Measurements from ENCODE around the gene NIM1K.
"Not testable (repeated sequence)": the region's sequence is repeated elsewhere in the genome, so short reads cannot be mapped to it uniquely, and the experiment has no call there.

Gene NIM1K

DNA sequence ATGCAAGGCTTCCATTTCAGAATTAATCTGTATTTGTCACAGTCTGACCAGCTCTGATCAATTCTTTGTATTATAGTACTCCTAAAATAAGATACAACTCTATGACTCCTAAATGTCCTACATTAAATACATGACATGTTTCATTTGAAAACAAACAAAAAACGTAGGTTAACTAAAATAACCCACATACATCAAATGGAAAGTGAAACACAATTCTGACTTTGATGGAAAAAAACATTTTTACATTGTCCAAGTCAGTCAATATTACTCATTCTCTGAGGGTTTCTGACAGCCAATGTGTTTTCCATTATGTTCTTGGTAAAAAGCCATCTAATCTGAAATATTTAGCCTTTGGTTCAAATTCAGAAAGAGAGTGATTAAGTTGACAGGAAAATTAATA lies 112.5 kb downstream of the NIM1K start:
- in situ Hi-C loops (cut with HindIII; ENCODE audit: low pct_unique_long_range_greater_than_20kb, low sequenced_read_pairs) = no loop called here
- DNase-seq (ENCODE audit: low read depth in 1 of 2, low spot score in 1 of 2) = no peak
- TF ChIP-seq JUND (IDR thresholded peaks at IDR 0.05; ENCODE audit: low read depth) = no peak

DNA sequence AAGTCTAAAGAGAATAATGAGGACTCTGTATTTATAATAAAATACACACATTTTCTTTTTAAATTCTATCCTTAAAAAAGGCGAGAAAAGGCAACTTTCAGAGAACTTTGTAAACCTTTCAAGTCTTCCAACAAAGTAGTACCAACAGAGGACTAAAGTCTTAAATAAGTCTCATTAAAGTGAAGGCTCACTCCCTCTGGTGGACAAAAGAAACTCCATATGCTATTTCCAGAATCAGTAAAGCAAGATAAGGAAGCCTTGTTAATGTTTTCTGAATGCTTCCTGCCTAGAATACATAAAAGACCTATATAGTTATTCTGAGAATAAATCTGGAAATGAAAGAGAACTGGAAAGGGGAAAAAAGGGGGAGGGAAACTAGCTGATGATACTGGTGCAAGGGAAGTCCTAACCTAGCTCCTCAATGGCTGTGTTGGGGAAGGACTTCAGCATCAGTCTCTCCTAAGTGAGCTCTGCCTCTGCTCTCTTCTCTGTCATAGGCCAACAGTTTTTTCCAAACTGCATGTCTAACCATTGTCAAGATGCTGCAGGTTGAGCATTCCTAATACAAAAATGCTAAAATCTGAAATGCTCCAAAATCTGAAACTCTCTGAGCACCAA lies 114.0 kb downstream of the NIM1K start:
- DNase-seq (ENCODE audit: low read depth in 1 of 2, low spot score in 1 of 2) = peak in 1 of 2 experiments; percentile 82
- in situ Hi-C loops (cut with HindIII; ENCODE audit: low pct_unique_long_range_greater_than_20kb, low sequenced_read_pairs) = no loop called here
- TF ChIP-seq JUND (IDR thresholded peaks at IDR 0.05; ENCODE audit: low read depth) = no peak

DNA sequence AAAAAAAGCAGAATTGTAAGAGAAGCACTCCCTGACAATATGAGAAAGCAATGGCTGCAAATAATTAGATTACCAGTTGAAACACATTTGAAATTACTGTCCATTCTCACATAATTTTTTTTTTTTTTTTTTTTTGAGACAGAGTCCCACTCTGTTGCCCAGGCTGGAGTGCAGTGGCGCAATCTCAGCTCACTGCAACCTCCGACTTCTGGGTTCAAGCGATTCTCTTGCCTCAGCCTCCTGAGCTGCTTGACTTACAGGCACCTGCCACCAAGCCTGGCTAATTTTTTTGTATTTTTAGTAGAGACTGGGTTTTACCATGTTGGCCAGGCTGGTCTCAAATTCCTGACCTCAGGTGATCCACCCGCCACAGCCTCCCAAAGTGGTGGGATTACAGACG lies 114.9 kb downstream of the NIM1K start:
- in situ Hi-C loops (cut with HindIII; ENCODE audit: low pct_unique_long_range_greater_than_20kb, low sequenced_read_pairs); DNase-seq (ENCODE audit: low read depth in 1 of 2, low spot score in 1 of 2): not testable (repeated sequence)

DNA sequence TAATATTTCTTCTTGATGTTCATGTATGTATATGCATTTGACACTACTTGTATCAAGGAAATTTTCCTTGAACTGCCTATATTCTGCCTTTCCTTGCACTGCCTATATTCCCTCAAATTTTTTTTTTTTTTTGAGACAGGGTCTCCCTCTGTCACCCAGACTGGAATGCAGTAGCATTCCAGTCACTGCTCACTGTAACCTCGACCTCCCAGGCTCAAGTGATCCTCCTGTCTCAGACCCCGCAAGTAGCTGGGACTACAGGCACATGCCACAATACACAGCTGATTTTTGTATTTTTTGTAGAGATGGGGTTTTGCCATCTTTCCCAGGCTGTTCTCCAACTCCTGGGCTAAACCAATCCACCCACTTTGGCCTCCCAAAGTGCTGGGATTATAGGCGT lies 117.1 kb downstream of the NIM1K start:
- in situ Hi-C loops (cut with HindIII; ENCODE audit: low pct_unique_long_range_greater_than_20kb, low sequenced_read_pairs) = no loop called here
- no peak for TF ChIP-seq JUND (IDR thresholded peaks at IDR 0.05; ENCODE audit: low read depth)
- no peak for DNase-seq (ENCODE audit: low read depth in 1 of 2, low spot score in 1 of 2)

DNA sequence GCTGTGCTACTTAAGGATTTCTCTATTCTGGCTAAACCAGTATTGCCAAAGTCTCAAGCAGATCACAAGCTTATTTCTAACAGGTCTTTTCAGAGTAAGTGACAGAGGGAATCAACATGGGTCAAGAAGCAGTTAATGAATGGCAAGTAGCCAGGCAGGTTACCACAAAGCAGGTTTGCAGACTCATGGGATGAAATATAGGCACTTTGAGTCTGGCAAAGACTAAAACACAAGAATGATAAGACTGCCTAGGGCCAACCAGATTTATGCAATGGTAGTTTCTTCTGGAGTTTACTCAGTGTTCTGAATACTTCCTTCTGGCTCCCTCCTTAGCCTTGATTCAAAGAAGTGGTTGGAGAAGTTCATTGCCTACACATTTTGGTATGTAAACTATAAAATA lies 117.6 kb downstream of the NIM1K start:
- no peak; the same call in 1 of the 2 replicates for TF ChIP-seq JUND (IDR thresholded peaks at IDR 0.05; ENCODE audit: low read depth)
- in situ Hi-C loops (cut with HindIII; ENCODE audit: low pct_unique_long_range_greater_than_20kb, low sequenced_read_pairs) = no loop called here
- DNase-seq (ENCODE audit: low read depth in 1 of 2, low spot score in 1 of 2) = peak in 1 of 2 experiments; percentile 75

DNA sequence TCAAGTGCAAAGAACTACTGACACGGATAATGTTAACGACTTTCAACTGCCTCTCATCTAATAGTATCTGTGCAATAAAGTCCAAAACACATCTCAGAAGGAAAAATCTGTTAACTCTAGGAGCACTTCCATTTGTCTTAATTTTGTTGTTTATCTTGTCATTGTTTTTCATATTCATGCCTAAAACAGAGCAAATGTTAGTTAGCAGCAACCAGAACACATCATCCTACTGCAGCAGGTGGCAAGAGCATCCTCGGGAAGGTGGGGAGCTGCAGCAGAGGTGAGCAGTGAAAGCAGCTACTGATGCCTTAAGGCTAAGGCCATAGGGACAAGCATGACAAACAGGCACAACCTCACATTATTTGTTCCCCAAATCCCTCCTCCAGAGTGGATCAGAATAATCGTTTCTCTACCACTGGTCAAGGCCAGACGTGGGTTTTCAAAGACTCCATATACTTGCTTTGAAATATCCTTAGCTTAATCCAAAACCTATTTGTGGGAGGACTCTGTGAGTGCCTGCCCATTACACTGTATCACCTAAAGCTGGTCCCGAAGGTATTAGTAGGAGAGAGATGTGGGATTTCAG lies 120.1 kb downstream of the NIM1K start:
- in situ Hi-C loops (cut with HindIII; ENCODE audit: low pct_unique_long_range_greater_than_20kb, low sequenced_read_pairs) = no loop called here
- DNase-seq (ENCODE audit: low read depth in 1 of 2, low spot score in 1 of 2) = no peak
- no peak for TF ChIP-seq JUND (IDR thresholded peaks at IDR 0.05; ENCODE audit: low read depth)

DNA sequence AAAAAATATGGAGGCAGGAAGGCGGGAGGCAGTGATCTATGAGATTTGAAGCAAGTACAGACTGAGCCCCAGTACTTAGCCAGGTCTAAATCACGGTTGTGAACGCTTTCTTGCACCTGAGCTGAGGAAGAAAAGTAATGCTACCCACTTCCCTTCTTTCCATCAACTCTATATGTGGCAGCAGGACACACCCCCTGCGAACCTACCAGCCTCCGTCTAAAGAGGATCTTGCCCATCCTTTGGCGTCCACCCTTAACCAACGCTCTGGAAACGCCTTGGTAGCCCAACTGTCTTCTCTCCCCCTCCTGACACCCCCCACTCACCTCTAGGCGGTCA lies 120.6 kb downstream of the NIM1K start:
- TF ChIP-seq JUND (IDR thresholded peaks at IDR 0.05; ENCODE audit: low read depth) = no peak
- no peak for DNase-seq (ENCODE audit: low read depth in 1 of 2, low spot score in 1 of 2)
- in situ Hi-C loops (cut with HindIII; ENCODE audit: low pct_unique_long_range_greater_than_20kb, low sequenced_read_pairs) = no loop called here

DNA sequence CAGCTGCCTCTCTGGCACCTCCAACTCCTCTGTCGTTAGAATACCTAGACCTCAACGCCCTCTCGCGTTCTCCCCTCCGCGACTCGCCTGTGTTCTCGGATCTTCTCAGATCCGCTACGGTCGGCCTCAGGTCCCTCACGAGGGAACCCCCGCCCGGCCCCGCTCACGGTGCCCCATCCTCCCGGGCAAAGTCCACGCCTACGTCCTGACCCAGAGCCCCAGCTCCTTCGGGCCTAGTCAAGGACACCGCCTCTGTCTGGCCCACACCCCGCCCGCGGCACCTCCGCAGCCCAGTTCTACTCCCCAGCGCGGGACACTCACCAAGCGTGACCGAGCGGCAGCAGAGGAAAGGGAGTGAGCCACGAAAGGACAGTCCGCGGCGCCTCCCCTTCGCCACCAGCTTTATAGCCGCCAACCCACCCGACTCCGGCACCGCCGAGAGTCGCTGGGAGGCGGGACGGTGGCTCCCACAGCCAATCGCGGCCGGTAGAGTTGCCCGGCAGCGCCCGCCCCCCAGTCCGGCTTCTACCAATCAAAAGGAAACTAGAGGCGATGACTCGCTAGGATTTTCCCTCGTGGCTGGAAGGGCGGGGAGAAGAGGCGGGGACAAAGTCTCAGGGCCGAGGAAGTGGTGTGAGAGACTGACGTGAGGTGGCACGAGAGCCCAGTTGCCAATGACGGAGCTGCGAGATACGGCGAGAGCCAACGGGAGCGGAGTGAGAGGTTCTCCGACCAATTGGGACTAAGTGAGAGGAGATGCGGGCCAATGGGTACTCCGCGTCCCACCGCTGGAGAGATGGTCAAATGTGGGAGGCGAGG lies 121.2 kb downstream of the NIM1K start, which contains the start of gene HMGCS1:
Gene HMGCS1 (minus strand): TSS at position 378 of the 819 bp plus-strand sequence. CDS start 14,447 bp downstream, outside the sequence.
- TF ChIP-seq JUND (IDR thresholded peaks at IDR 0.05; ENCODE audit: low read depth) = no peak
- DNase-seq (ENCODE audit: low read depth in 1 of 2, low spot score in 1 of 2) = peak; percentile 98 to 100
- in situ Hi-C loops (cut with HindIII; ENCODE audit: low pct_unique_long_range_greater_than_20kb, low sequenced_read_pairs) = no loop called here

DNA sequence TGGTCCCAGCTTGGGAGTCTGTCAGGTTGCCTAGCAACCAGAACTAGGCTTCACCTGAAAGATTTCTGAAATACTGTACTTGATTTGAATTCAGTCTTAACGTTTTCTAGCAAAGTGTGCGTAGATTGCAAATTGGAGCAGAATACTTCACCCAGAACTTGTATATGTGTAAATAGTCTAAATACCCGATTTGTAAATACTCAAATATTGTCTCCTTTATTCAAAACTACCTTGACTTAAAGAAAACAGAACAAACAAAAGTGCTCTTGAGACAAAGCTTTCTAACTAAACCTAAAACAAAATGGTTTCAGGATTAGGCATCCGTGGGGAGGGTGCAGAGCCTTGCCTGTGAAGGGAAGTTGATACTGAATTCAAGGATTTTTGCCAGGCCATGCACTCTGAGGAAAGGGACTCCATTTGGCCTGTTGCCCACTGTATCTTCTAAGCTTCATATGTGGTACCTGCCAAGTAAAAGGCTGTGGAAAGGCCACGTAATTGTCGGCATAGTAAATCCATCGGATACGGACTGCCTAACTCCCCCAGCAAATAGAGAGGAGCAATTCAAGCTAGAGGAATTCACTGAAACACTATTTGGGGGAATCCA lies 121.9 kb downstream of the NIM1K start:
- TF ChIP-seq JUND (IDR thresholded peaks at IDR 0.05; ENCODE audit: low read depth) = no peak
- no peak for DNase-seq (ENCODE audit: low read depth in 1 of 2, low spot score in 1 of 2)
- in situ Hi-C loops (cut with HindIII; ENCODE audit: low pct_unique_long_range_greater_than_20kb, low sequenced_read_pairs) = no loop called here

DNA sequence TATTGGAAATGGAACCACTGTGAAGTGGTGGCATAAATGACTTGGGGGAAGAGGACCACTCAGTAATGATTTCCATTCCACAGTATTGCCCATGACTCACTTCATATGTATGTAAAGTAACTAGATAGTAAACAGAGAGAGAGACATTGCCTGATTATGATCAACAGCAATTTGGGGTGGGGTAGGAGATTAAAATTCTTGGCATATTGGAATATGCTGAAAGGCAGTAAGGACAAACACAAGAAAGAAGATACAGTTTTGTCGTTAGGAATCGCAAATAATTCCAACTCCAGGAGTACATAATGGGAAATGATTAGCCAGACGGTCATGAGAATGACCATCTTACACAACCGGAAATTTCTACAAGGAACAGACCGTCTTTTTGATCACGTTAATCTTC lies 122.7 kb downstream of the NIM1K start:
- DNase-seq (ENCODE audit: low read depth in 1 of 2, low spot score in 1 of 2) = no peak
- no peak for TF ChIP-seq JUND (IDR thresholded peaks at IDR 0.05; ENCODE audit: low read depth)
- in situ Hi-C loops (cut with HindIII; ENCODE audit: low pct_unique_long_range_greater_than_20kb, low sequenced_read_pairs) = no loop called here

DNA sequence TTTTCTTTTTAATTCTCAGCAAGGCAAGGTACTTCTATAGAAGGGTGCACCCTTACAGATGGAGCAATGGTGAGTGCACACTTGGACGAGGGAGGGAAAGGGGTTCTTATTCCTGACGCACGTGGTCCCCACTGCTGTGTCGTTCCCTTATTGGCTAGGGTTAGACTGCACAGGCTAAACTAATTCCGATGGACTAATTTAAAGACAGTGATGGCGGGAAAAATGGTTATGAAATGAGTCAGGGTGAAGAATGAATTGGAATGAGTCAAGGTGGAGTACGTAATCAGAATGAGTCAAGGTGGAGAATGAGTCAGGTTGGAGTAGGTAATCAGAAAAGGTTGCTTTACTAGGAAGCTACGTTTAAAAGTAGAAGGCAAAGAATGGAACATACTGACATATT lies 123.2 kb downstream of the NIM1K start:
- DNase-seq (ENCODE audit: low read depth in 1 of 2, low spot score in 1 of 2) = no peak
- in situ Hi-C loops (cut with HindIII; ENCODE audit: low pct_unique_long_range_greater_than_20kb, low sequenced_read_pairs) = no loop called here
- no peak for TF ChIP-seq JUND (IDR thresholded peaks at IDR 0.05; ENCODE audit: low read depth)

DNA sequence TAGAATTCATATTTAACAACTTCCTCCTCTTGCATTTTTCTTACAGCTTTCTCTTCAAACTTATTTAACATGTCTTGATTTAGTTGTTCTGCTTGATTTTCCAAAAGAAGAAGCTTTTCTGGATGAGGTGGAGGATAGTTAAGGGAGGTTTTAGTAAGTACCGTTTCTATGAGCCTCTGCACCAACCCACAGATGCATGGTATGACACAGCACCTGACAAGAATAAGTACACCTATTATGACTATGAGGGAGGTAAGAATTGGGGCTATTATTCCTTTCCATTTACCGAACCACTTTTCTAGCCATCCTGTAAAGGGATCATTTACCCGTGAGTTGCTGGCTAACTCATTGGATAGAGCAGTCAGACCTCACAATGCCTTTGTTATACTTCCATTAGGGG lies 123.7 kb downstream of the NIM1K start:
- in situ Hi-C loops (cut with HindIII; ENCODE audit: low pct_unique_long_range_greater_than_20kb, low sequenced_read_pairs) = no loop called here
- TF ChIP-seq JUND (IDR thresholded peaks at IDR 0.05; ENCODE audit: low read depth) = no peak
- DNase-seq (ENCODE audit: low read depth in 1 of 2, low spot score in 1 of 2) = no peak

DNA sequence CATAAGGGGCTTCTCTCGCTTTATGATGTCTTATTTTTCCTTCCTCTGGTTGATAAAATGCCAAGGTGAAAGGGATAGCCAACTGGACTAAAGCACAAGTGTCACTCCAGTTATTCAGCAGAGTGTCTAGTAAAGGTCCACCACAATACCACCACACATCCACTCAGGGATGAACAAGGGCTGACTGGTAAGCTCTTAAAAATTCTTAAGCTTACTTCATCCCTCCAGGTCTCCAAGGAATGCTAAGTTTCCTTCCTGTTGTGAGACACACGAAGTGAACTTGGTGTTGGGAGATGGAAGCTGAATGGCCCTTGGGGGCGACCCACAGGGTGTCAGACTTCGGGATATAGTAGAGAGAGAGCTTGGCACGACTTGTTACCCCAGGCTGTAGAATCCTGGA lies 124.4 kb downstream of the NIM1K start:
- in situ Hi-C loops (cut with HindIII; ENCODE audit: low pct_unique_long_range_greater_than_20kb, low sequenced_read_pairs) = no loop called here
- DNase-seq (ENCODE audit: low read depth in 1 of 2, low spot score in 1 of 2) = no peak
- TF ChIP-seq JUND (IDR thresholded peaks at IDR 0.05; ENCODE audit: low read depth) = no peak

All from T47D (cell line).